ENCODE data around the gene CT45A1. TPM values are rescaled to one million over a fixed set of nuclear protein-coding genes. Genes with fewer than 3 reads are reported as not detected.

Gene CT45A1
- total and polyA plus RNA-seq, 2 of the 8 experiments (the other 6 are each of a cell fraction or from before 2014, with no cell fraction given): not detected

- no peak for TF ChIP-seq CHD7 (IDR thresholded peaks at IDR 0.05; ENCODE audit: insufficient replicate concordance, low read length)
- no peak for TF ChIP-seq KDM1A (IDR thresholded peaks at IDR 0.05; ENCODE audit: borderline replicate concordance, low read length)
- no peak for TF ChIP-seq JUN (IDR thresholded peaks at IDR 0.05; ENCODE audit: low read depth, low read length)
- no peak for TF ChIP-seq SIRT6 (IDR thresholded peaks at IDR 0.05; ENCODE audit: low read length)
- no peak for TF ChIP-seq ATF3 (IDR thresholded peaks at IDR 0.05; ENCODE audit: insufficient read depth, low read depth, low read length)
- no peak for TF ChIP-seq NRF1 (IDR thresholded peaks at IDR 0.05; ENCODE audit: low read depth, low read length)
Observed at GRCh38 chrX:135741192-135741715, 27.8 kb downstream of the CT45A1 start (continued).

Measured in H1 (cell line).